Osteoblast (primary cell): Measurements from ENCODE around the gene CACNA2D3. TPM values are rescaled to one million over a fixed set of nuclear protein-coding genes. Genes with fewer than 3 reads are reported as not detected.

Experiments
- DNase-seq: peaks from one replicate; pipeline ENCODE4 v3.0.0; 2011; ENCODE audit warnings: low spot score, mixed read lengths; ENCODE audit not compliant: insufficient read length; ENCODE audit errors: missing footprints
- H2AFZ ChIP-seq: 2 replicates; pipeline ENCODE4 v1.6.0; 2011; ENCODE audit warnings: mild to moderate bottlenecking, low read length
- H3K27ac ChIP-seq: 2 replicates; pipeline ENCODE4 v1.5.1; 2011; ENCODE audit warnings: mild to moderate bottlenecking, low read depth, low read length, moderate library complexity
- H3K27me3 ChIP-seq: 2 replicates; pipeline ENCODE4 v1.6.0; 2012; ENCODE audit warnings: mild to moderate bottlenecking, control low read depth, inconsistent platforms, low read length, moderate library complexity; ENCODE audit not compliant: insufficient read depth
- H3K36me3 ChIP-seq: 2 replicates; pipeline ENCODE4 v1.5.1; 2011; ENCODE audit warnings: mild to moderate bottlenecking, low read length, control low read depth, moderate library complexity; ENCODE audit not compliant: insufficient read depth
- H3K4me1 ChIP-seq: 2 replicates; pipeline ENCODE4 v1.5.1; 2011; ENCODE audit warnings: mild to moderate bottlenecking, low read length, control low read depth, moderate library complexity; ENCODE audit not compliant: insufficient read depth
- H3K4me2 ChIP-seq: 2 replicates; pipeline ENCODE4 v1.6.0; 2011; ENCODE audit warnings: mild to moderate bottlenecking, low read length; ENCODE audit not compliant: insufficient read depth
- H3K4me3 ChIP-seq: fragments of 200-600 bp; sonication (generic); 3 replicates; pipeline ENCODE4 v1.5.1; 2012; ENCODE audit warnings: mild to moderate bottlenecking, low read length, inconsistent platforms; ENCODE audit not compliant: insufficient read depth
- H3K79me2 ChIP-seq: 2 replicates; pipeline ENCODE4 v1.6.0; 2012; ENCODE audit warnings: mild to moderate bottlenecking, low read length, control low read depth, inconsistent platforms; ENCODE audit not compliant: insufficient read depth
- H3K9me3 ChIP-seq: 2 replicates; pipeline ENCODE4 v1.5.1; 2011; ENCODE audit warnings: low read depth, low read length, control low read depth
- H4K20me1 ChIP-seq: 2 replicates; pipeline ENCODE4 v1.6.0; 2012; ENCODE audit warnings: mild to moderate bottlenecking, low read length, control low read depth; ENCODE audit not compliant: insufficient read depth
- total RNA-seq: library from RNA; depleted of rRNA; stranded (reverse); fragments of >200 nt; gene quantifications from 2 replicates; pipeline ENCODE4 v1.2.3, GENCODE V29; 2012
- TF ChIP-seq, protein P1 (sequence below): IDR thresholded peaks from 2 replicates; pipeline ENCODE4 v1.5.1; 2011; ENCODE audit warnings: mild to moderate bottlenecking, low read depth, low read length, moderate library complexity; ENCODE audit errors: extremely low read depth

The CACNA2D3 gene
- total RNA-seq, 1 donor, result 0.36 TPM

DNA sequence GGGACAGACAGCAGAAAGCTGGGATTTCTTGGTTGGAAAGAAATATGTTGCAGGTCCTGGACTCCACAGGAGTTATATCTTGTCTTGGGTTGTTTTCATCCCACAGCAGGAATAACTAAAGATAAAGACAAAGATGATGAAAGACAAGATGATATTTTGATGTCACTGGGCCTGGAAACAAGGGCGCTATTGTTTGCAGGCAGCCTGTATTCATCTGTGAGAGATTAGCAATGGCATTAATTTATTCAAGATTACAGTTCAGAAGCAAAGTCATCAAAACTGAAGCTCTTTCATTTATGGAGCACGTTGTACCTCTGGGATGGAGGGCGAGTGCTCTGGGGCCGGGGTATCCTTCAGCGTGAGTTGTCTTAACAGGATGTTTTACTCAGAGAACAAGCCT is 591.7 kb downstream of the CACNA2D3 start:
- Histone ChIP-seq H3K27me3 (no peaks in the 10 kb centered on the region), H3K4me1 (no peaks in the 10 kb centered on the region), H3K36me3 (no peaks in the 10 kb centered on the region), H3K79me2 (no peaks in the 10 kb centered on the region), H3K27ac (no peak overlapping the region), H2AFZ (no peak overlapping the region), H3K9me3 (no peaks in the 10 kb centered on the region), H4K20me1 (no peaks in the 10 kb centered on the region), H3K4me2 (no peak overlapping the region), H3K4me3 (no peak overlapping the region)
- TF ChIP-seq, protein P1, sequence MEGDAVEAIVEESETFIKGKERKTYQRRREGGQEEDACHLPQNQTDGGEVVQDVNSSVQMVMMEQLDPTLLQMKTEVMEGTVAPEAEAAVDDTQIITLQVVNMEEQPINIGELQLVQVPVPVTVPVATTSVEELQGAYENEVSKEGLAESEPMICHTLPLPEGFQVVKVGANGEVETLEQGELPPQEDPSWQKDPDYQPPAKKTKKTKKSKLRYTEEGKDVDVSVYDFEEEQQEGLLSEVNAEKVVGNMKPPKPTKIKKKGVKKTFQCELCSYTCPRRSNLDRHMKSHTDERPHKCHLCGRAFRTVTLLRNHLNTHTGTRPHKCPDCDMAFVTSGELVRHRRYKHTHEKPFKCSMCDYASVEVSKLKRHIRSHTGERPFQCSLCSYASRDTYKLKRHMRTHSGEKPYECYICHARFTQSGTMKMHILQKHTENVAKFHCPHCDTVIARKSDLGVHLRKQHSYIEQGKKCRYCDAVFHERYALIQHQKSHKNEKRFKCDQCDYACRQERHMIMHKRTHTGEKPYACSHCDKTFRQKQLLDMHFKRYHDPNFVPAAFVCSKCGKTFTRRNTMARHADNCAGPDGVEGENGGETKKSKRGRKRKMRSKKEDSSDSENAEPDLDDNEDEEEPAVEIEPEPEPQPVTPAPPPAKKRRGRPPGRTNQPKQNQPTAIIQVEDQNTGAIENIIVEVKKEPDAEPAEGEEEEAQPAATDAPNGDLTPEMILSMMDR, result no peak
- DNase-seq, result no peak

DNA sequence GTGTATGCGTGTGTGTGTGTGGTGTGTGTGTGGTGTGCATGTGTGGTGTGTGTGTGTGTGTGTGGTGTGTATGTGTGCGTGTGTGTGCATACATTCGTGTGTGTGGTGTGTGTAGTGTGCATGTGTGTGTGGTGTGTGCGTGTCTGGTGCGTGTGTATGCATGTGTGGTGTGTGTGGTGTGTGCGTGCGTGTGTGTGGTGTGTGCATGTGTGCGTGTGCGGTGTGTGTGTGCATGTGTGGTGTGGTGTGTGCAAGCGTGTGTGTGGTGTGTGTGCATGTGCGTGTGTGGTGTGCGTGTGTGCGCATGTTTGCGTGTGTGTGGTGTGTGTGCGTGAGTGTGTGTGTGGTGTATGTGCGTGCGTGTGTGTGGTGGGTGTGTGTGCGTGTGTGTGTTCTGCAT is 595.2 kb downstream of the CACNA2D3 start:
- Histone ChIP-seq H3K79me2 (no peaks in the 10 kb centered on the region), H3K36me3 (no peaks in the 10 kb centered on the region), H2AFZ (no peak overlapping the region), H3K27me3 (no peaks in the 10 kb centered on the region), H3K9me3 (no peaks in the 10 kb centered on the region), H3K27ac (no peak overlapping the region), H3K4me2 (no peak overlapping the region), H3K4me3 (no peak overlapping the region), H3K4me1 (no peaks in the 10 kb centered on the region), H4K20me1 (no peaks in the 10 kb centered on the region)
- TF ChIP-seq, protein P1, result no peak
- DNase-seq, result no peak

DNA sequence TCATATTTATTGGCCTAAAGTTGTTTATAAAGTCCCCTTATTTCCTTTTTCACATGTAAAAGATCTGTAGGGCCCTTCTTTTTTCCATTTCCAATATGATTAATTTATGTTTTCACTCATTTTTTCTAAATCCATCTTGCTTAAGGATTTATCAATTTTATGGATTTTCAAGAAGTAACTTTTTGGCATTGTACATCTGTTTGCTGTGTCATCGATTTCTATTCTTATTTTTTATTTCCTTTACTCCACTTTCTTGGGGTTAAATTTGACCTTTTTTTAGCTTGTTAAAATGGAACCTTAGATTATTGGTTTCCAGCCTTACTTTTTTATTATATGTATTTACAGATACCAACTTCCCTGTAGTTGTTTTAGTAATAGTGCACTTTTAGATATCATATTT is 597.6 kb downstream of the CACNA2D3 start:
- no peaks in the 10 kb centered on the region for H3K4me1 ChIP-seq
- no peak overlapping the region for H2AFZ ChIP-seq
- H3K9me3 ChIP-seq, result no peaks in the 10 kb centered on the region
- H3K79me2 ChIP-seq, result no peaks in the 10 kb centered on the region
- H3K27ac ChIP-seq, result no peak overlapping the region
- TF ChIP-seq, protein P1, result no peak
- no peaks in the 10 kb centered on the region for H4K20me1 ChIP-seq
- H3K4me2 ChIP-seq, result no peak overlapping the region
- no peaks in the 10 kb centered on the region for H3K36me3 ChIP-seq
- DNase-seq, result no peak
- H3K4me3 ChIP-seq, result no peak overlapping the region
- H3K27me3 ChIP-seq, result no peaks in the 10 kb centered on the region

DNA sequence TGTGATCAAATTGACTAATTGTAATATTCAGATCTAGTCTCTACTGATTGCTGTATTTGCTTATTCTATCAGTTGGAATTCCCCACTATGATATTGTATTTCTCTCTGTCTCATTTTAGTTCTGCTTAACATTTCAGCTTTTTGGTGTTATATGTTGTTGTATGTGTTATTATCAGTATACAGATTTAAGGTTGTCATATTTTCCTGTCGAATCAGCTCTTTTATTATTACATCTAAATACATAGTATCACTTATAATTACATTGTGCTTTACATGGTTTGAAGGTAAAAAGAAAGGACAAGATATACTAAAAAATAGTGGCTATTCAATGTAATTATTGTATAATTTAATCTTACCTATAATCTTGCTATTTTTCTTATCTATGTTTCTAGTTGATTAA is 598.3 kb downstream of the CACNA2D3 start:
- TF ChIP-seq, protein P1, result no peak
- no peaks in the 10 kb centered on the region for H3K36me3 ChIP-seq
- H3K4me2 ChIP-seq, result no peak overlapping the region
- DNase-seq, result no peak
- H3K4me3 ChIP-seq, result no peak overlapping the region
- no peaks in the 10 kb centered on the region for H3K9me3 ChIP-seq
- H4K20me1 ChIP-seq, result no peaks in the 10 kb centered on the region
- H2AFZ ChIP-seq, result no peak overlapping the region
- no peaks in the 10 kb centered on the region for H3K4me1 ChIP-seq
- no peak overlapping the region for H3K27ac ChIP-seq
- no peaks in the 10 kb centered on the region for H3K27me3 ChIP-seq
- no peaks in the 10 kb centered on the region for H3K79me2 ChIP-seq
